ENCODE results near the gene EFCAB6. TPM values are rescaled to one million over a fixed set of nuclear protein-coding genes. Genes with fewer than 3 reads are reported as not detected.

The EFCAB6 gene
- total RNA-seq, 1 donor from 2014 or later: 1.2 TPM

DNA sequence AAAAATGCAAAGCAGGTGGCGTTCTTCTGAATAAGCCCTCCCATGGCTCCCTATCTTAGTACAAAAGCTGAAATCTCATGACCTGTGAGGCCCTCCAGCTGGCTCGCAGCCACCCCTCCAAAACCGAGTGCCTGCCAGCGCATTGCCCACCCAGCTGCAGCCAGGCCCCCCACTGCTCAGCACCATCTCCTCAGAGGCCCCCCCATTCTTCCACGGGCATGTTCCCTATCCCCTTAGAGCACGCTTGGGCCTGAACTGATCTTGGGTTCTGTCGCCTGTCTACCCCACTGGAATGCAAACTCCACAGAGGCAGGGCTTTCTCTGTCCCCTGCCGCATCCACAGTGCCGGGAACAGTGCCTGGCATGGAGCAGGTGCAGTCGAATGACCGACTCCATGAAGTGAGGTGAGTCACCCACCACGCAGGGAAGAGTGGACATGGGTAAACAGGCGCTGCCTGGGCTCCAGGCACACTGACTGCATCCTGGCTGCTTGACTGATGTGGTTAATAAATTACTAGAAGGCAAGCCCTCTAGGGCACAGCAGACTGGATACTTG lies 11.3 kb upstream of the EFCAB6 start:
- intact Hi-C loops (cut with DNase I): no loop called here
- DNase-seq (ENCODE audit: missing footprints) (no peak), ATAC-seq (no peak)

- no peak for ATAC-seq
- no peak for DNase-seq (ENCODE audit: missing footprints)
- intact Hi-C loops (cut with DNase I): no loop called here
Measured at GRCh38 chr22:43821606-43822425, 9.7 kb upstream of the EFCAB6 start.

DNA sequence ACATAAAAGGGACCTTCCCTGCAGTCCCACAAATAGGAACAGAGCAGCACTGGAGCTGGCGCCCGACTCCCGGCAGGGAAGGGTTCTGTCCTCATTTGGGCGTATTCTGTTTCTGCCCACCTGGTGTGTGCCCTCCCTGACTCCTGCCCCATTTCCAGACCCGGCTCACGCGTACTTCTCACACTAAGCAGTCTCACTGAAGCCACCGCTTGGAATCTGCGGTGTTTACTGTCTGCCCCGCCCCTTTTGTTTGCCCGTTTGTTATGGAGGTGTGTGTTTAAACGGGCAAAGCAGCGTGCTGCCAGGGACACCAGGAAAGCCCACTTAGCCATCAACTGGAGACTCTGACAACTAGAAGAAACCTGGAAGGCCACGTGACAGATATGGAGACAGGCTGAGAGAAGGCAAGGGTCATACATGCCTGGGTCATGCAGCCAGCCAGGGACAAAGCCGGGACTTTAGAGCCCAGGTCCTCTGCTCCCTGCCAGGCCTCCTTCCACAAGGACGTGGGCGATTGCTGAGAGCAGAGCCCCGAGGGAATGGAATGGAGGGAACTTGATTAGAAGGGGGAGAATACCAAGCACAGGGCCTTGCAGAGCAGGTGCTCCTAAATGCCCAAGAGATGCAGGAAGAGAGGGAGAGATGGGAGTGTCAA lies 8.7 kb upstream of the EFCAB6 start:
- intact Hi-C loops (cut with DNase I): no loop called here
- ATAC-seq: no peak
- DNase-seq (ENCODE audit: missing footprints): no peak

GRCh38 chr22:43819931-43820640 lies 8.0 kb upstream of the EFCAB6 start:
- ATAC-seq (no peak), DNase-seq (ENCODE audit: missing footprints) (no peak)
- intact Hi-C loops (cut with DNase I): no loop called here

- no peak for ATAC-seq
- DNase-seq (ENCODE audit: missing footprints): no peak
- intact Hi-C loops (cut with DNase I): no loop called here
Measured at GRCh38 chr22:43819421-43819921, 7.4 kb upstream of the EFCAB6 start.

- ATAC-seq: no peak
- intact Hi-C loops (cut with DNase I): no loop called here
Measured at GRCh38 chr22:43818981-43819380, 6.9 kb upstream of the EFCAB6 start.

DNA sequence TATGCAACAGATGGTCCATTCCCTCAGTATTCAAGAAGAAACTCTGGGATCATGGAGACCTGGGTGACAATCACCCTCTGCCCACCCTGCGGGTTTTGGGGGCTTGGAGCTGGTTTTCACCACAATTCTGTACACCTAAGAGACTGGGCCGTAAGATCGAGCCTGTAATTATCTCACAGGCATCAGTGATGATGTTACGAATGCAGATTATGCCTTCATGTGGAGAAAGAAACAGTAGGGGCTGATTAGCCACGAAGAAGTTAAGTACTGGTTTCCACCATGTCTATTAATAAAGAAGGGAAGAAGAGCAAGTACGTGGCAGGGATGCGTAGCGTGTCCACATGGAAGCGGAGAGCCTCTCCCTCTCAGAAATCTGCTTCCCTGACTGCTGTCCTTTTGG lies 5.3 kb upstream of the EFCAB6 start:
- intact Hi-C loops (cut with DNase I): no loop called here
- ATAC-seq (no peak), DNase-seq (ENCODE audit: missing footprints) (no peak)

More at GRCh38 chr22:43818981-43819380, 6.9 kb upstream of the EFCAB6 start:
- no peak for DNase-seq (ENCODE audit: missing footprints)

- ATAC-seq: no peak
- DNase-seq (ENCODE audit: missing footprints): no peak
- intact Hi-C loops (cut with DNase I): no loop called here
Measured at GRCh38 chr22:43814264-43814663, 2.2 kb upstream of the EFCAB6 start.

GRCh38 chr22:43812890-43813289 lies 785 bp upstream of the EFCAB6 start:
- no peak for ATAC-seq
- intact Hi-C loops (cut with DNase I): no loop called here
- no peak for DNase-seq (ENCODE audit: missing footprints)

DNA sequence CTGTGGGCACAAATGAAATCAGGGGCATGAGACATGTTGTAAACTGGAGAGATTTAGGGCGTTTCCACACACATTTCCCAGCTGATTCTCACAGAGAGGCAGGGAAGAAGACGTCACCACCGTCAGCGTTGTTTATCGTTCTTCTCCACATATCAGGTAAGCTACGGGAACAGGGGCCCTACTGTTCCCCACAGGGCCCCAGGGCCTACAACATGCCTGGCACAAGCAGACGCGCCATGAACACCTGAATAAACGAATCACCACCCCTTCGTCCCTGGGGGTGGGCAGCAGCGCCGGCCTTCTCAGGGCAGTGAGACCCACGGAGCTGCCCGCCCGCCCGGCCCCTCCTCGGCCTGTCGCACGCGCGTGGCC lies 342 bp downstream of the EFCAB6 start:
- ATAC-seq (peak; percentile 10), DNase-seq (ENCODE audit: missing footprints) (no peak)
- intact Hi-C loops (cut with DNase I): no loop called here

DNA sequence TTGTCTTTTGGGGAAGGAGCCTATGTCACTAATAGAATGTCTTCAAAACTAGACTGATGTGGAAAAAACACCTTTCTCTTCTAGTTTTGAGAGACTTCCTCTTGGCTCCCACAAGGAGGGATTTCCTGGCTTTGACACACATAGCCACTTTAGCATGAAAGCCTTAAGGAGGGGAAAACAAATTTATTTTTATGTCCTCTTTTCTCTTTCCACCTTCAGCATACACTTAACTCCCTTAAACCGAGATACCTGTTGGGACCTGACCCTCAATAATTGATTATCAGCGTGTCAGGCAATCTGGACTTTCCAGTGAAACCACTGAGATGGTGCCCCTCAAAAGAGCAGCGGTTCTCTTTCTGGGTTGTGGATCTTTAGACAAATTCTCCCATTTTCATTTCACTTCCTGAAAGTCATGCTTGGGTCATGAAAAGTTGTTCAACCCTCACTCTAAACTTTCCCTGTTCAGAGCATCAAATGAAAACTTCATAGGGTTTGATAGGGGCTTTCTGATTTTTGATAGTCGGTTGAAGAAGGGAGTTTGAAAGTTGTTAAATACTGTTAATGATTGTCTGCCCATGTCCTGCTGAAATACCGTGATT lies 9.1 kb downstream of the EFCAB6 start:
- DNase-seq (ENCODE audit: missing footprints): no peak
- no peak for ATAC-seq
- intact Hi-C loops (cut with DNase I): no loop called here

DNA sequence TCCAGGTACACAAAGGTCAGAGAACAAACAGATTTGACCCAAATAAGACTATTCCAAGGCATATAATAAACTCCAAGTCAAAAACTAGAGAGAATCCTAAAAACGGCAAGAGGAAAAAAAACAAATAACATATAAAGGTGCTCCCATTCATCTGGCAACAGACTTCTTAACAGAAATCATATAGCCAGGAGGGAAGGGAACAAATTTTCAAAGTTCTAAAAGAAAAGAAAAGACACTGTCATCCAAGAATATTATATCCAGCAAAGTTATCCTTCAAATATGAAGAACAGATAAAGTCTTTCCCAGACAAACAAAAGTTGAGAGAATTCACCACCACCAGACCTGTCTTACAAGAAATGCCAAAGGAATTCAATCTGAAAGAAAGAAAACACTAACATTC lies 11.1 kb downstream of the EFCAB6 start:
- ATAC-seq: no peak
- intact Hi-C loops (cut with DNase I): no loop called here
- DNase-seq (ENCODE audit: missing footprints): no peak

DNA sequence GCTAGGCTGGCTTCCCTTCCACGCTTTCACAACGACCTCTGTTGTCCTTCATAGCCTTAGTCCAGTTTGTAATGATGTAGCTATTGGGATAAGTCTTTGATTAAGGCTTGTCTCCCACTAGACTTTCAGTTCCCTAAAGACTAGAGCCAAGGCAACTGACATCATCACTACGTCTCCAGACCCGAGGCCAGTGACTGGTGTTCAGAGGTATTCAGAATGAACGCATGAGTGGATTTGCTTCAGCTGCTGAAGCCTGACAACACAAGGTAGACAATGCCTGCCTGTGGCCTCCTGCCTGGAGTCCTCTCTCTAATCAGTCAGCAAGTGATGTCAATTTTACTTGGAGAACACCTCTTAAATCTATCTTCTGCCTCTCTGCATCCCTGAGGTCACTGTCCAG lies 13.6 kb downstream of the EFCAB6 start:
- intact Hi-C loops (cut with DNase I): no loop called here
- DNase-seq (ENCODE audit: missing footprints) (no peak), ATAC-seq (no peak)

DNA sequence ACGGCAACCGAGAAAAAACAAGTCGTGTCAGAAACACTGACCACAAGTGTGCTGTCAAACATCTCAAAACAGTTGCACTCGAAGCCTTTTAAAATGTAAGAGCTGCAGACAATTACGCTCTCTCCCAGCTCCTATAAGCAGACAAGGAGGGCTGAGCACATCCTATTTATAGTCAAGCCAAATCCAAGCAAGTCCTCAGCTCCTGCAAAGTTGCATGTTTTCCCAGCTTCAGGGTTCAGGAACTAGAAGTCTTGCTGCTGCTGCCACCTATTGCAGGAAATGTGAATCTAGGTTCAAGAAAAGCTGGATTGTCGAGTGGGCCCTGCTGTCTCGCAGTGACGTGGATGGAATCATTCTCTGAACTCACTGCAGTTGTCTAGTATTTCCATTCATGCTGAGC lies 15.5 kb downstream of the EFCAB6 start:
- no peak for DNase-seq (ENCODE audit: missing footprints)
- peak; percentile 75 for ATAC-seq
- intact Hi-C loops (cut with DNase I): loop anchor here (2.0 kb wide), 1 partner anchor 410 kb away; no protein-coding TSS in a partner anchor

DNA sequence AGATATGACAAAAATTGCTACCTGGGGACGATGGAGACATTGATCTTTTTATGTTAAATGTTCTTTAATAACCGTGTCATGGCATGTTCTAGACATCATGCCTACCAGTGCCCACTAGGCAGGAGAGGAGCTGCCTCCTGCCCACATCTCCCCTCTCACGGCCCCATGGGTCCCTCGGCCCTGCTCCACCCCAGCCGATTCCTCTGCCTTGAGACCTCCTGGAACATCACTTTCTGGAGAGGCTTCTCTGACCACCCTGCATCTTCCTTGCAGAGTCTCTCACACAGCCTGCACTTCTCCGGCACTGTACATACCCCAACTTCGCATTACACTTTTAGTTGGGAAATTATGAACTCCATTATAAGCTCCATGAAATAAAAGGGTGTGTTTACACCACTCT lies 16.8 kb downstream of the EFCAB6 start:
- DNase-seq (ENCODE audit: missing footprints) (no peak), ATAC-seq (no peak)
- intact Hi-C loops (cut with DNase I): no loop called here

GRCh38 chr22:43792905-43793304 lies 19.2 kb downstream of the EFCAB6 start:
- DNase-seq (ENCODE audit: missing footprints) (no peak), ATAC-seq (no peak)
- intact Hi-C loops (cut with DNase I): no loop called here

GRCh38 chr22:43789452-43789851 lies 22.7 kb downstream of the EFCAB6 start:
- intact Hi-C loops (cut with DNase I): no loop called here
- DNase-seq (ENCODE audit: missing footprints) (no peak), ATAC-seq (peak; percentile 96)

GRCh38 chr22:43783777-43784176 lies 28.3 kb downstream of the EFCAB6 start:
- intact Hi-C loops (cut with DNase I): no loop called here
- DNase-seq (ENCODE audit: missing footprints) (no peak), ATAC-seq (no peak)

- ATAC-seq (no peak), DNase-seq (ENCODE audit: missing footprints) (no peak)
- intact Hi-C loops (cut with DNase I): no loop called here
Measured at GRCh38 chr22:43782448-43782847, 29.7 kb downstream of the EFCAB6 start.
